Endothelial cell (in vitro differentiated cells): ENCODE results near the gene ZBTB48. TPM values are rescaled to one million over a fixed set of nuclear protein-coding genes. Genes with fewer than 3 reads are reported as not detected.

Source experiments
- DNase-seq: peaks from one replicate; pipeline ENCODE4 v3.0.0; 2021; ENCODE audit warnings: low spot score
- H3K27ac Mint-ChIP-seq: one replicate; pipeline ENCODE4 v1.8.0; 2021; ENCODE audit warnings: mixed read lengths, inconsistent platforms; ENCODE audit not compliant: unreplicated experiment
- H3K27me3 Mint-ChIP-seq: one replicate; pipeline ENCODE4 v1.8.0; 2021; ENCODE audit warnings: mild to moderate bottlenecking, moderate library complexity, mixed read lengths, inconsistent platforms; ENCODE audit not compliant: unreplicated experiment
- H3K36me3 Mint-ChIP-seq: one replicate; pipeline ENCODE4 v1.8.0; 2021; ENCODE audit warnings: mild to moderate bottlenecking, low read depth, mixed read lengths, inconsistent platforms; ENCODE audit not compliant: unreplicated experiment
- H3K4me1 Mint-ChIP-seq: one replicate; pipeline ENCODE4 v1.8.0; 2021; ENCODE audit warnings: mild to moderate bottlenecking, mixed read lengths, inconsistent platforms; ENCODE audit not compliant: unreplicated experiment
- H3K4me3 Mint-ChIP-seq: one replicate; pipeline ENCODE4 v1.8.0; 2021; ENCODE audit warnings: mild to moderate bottlenecking, mixed read lengths, inconsistent platforms; ENCODE audit not compliant: unreplicated experiment
- H3K9me3 Mint-ChIP-seq: one replicate; pipeline ENCODE4 v1.8.0; 2021; ENCODE audit warnings: mixed read lengths, inconsistent platforms; ENCODE audit not compliant: unreplicated experiment
- CTCF ChIP-seq: fragments of 200-600 bp; sonication (generic); IDR thresholded peaks from one replicate; pipeline ENCODE4 v1.5.0; 2021; ENCODE audit warnings: antibody characterized with exemption; ENCODE audit not compliant: unreplicated experiment
- total RNA-seq: library from RNA; stranded (reverse); fragmentation: NEBNext Ultra II Directional; extraction: Animal tissue kit (Norgen Biotek cat#: 25700); gene quantifications from one replicate; pipeline ENCODE4 v1.2.1, GENCODE V29; 2021; ENCODE audit not compliant: unreplicated experiment

The ZBTB48 gene
- total RNA-seq, 1 donor from 2014 or later, result 32.2 TPM

GRCh38 chr1:6591222-6591621 is 11.4 kb downstream of the ZBTB48 start:
- no peak for DNase-seq
- no peaks in the 10 kb centered on the region for H3K4me1 Mint-ChIP-seq
- H3K4me3 Mint-ChIP-seq, result no peak overlapping the region
- TF ChIP-seq CTCF, result no peak
- no peak overlapping the region for H3K27ac Mint-ChIP-seq
- peaks cover 3% of the 10 kb centered on the region for H3K36me3 Mint-ChIP-seq
- H3K9me3 Mint-ChIP-seq, result no peaks in the 10 kb centered on the region
- peaks cover 8% of the 10 kb centered on the region for H3K27me3 Mint-ChIP-seq

- H3K27me3 Mint-ChIP-seq, result peaks cover 8% of the 10 kb centered on the region
- no peak overlapping the region for H3K27ac Mint-ChIP-seq
- TF ChIP-seq CTCF, result no peak
- H3K4me1 Mint-ChIP-seq, result no peaks in the 10 kb centered on the region
- H3K36me3 Mint-ChIP-seq, result peaks cover 6% of the 10 kb centered on the region
- H3K9me3 Mint-ChIP-seq, result no peaks in the 10 kb centered on the region
- no peak for DNase-seq
- H3K4me3 Mint-ChIP-seq, result no peak overlapping the region
These were observed 11.8 kb downstream of the ZBTB48 start for GRCh38 chr1:6591644-6592043.

GRCh38 chr1:6592441-6592840 is 12.6 kb downstream of the ZBTB48 start:
- TF ChIP-seq CTCF, result no peak
- no peak for DNase-seq
- Mint-ChIP-seq H3K4me1 (no peaks in the 10 kb centered on the region), H3K27ac (no peak overlapping the region), H3K9me3 (no peaks in the 10 kb centered on the region), H3K4me3 (no peak overlapping the region), H3K36me3 (peaks cover 6% of the 10 kb centered on the region), H3K27me3 (peaks cover 8% of the 10 kb centered on the region)

- no peak for TF ChIP-seq CTCF
- Mint-ChIP-seq H3K27ac (no peak overlapping the region), H3K27me3 (peaks cover 8% of the 10 kb centered on the region), H3K36me3 (peaks cover 6% of the 10 kb centered on the region), H3K9me3 (no peaks in the 10 kb centered on the region), H3K4me3 (no peak overlapping the region), H3K4me1 (no peaks in the 10 kb centered on the region)
- DNase-seq, result no peak
These were observed 13.2 kb downstream of the ZBTB48 start for GRCh38 chr1:6592865-6593593.

GRCh38 chr1:6593810-6594209 is 14.0 kb downstream of the ZBTB48 start:
- Mint-ChIP-seq H3K9me3 (no peaks in the 10 kb centered on the region), H3K27ac (no peak overlapping the region), H3K27me3 (peaks cover 7% of the 10 kb centered on the region), H3K4me3 (peak overlapping the region; percentile 40), H3K36me3 (peaks cover 6% of the 10 kb centered on the region), H3K4me1 (no peaks in the 10 kb centered on the region)
- DNase-seq, result no peak
- TF ChIP-seq CTCF, result no peak
